NOMO-1 treated with dmso at 0.1 percent for 144 hours (cell line): ENCODE results near the gene FSTL4.

Experiments used
- DNase-seq: peaks from one replicate; lab custom pipeline; 2025; ENCODE audit not compliant: unreplicated experiment; lab: John Stamatoyannopoulos, UW

Gene FSTL4

DNA sequence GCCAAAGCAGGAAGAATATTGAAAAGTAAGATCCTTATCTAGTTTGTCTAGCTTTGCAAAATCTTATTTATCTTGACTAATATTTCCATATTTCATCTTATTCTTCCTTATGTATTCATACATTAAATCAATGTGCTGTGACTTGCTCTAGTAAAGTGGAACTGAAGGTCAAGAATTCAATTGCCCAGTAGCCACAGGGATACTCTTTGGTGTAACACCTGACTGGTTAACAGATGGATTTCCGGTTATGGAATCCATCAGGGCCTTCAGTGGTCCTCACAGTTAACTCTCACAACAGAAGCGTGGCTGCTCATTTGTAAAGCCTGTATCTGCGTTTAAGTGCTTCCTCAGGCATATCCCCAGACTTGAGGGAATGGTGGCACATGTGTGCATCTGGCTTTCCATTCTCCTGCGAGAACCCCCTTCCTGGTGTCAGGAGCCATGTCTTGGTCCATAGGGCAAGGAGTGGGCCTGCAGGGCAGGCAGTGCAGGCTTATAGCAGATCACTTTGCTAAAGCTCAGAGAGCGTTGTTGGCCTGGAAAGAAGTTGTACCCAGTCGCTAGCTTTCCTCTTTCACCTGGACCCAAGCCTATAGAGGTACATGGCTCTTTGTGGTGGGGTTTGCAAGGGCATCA, 461.3 kb downstream of the FSTL4 start:
- DNase-seq = no peak

DNA sequence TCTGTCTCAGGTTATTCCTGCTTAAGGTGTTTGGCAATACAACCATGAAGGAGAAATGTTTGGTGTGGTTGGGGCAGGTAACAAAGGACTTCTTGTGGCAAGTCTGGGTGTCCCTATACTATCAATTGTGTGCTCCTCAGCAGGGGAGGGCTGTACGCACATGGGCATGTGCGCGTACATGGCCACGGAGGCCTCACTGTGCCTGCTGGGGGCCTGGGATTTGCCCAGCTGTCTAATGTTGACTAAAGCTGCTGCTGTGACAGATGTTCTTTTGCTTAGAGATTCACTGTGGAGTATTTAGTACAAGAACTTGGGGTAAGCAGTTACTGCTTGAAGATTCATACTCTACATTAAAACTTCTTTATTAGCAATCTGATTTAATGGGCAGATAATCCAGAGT, 463.0 kb downstream of the FSTL4 start:
- no peak for DNase-seq

DNA sequence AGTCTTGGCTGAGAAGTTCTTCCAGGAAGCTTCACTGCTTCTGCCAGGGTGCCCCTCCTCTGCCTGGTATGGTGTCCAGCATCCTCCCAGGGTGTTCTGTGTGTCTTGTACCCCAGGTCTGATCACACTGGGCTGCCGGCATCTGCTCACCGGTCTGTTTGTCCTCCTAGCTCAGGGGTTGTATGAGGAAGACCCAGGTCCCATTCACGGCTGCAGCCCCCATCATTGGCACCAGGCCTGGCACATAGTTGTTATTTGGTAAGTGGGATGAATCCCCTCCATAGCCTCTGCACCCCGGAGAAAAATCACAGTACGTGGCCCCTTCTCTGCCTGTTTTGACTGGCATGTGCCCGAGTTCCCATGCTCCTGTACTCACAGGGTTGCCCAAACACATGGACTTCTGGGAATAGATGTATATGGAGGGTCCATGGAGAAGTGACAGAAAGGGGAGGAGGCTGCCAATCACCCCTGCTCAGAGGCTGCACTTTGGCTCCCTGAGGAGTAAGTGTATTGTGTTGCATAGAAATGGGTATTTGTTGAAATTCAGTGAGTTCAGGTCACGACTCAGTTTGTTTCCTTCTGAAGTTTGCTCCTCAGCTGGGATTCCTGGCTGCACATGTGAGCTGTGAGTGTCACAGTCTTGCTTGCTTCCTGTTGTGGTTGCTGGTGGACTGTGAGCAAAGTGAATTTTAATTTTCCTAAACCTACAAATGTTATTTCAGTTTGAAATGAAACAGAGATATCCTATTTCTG, 464.4 kb downstream of the FSTL4 start:
- no peak for DNase-seq

DNA sequence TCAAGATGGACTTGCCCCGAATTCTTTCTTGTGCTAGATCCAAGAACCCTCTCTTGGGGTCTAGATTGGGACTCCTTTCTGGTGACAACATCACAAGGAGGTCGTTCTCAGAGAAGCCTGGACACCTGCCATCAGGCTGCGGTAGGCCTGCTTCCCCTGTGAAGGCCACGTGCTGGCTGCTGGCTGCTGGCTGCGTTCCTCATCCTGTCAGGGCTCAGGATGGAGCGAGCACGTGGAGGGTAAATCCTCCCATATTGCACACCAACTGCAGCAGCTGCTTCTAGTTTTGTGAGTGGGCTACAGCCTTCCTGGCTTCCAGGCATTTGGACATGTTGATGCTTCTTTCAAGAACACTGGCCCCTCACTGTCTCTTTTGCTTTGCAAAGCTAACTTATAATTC, 464.9 kb downstream of the FSTL4 start:
- DNase-seq = no peak
